Endodermal cell (in vitro differentiated cells): Measurements from ENCODE around the gene NKAIN1. TPM values are rescaled to one million over a fixed set of nuclear protein-coding genes. Genes with fewer than 3 reads are reported as not detected.
A peak's percentile ranks its signal among the peaks of the same experiment; 100 is the strongest.

Experiments used
- DNase-seq: peaks from one replicate; pipeline ENCODE4 v3.0.0-alpha.2; 2017
- H3K27ac ChIP-seq: 2 replicates; pipeline ENCODE4 v1.5.1; 2013; ENCODE audit warnings: mild to moderate bottlenecking, low read depth, low read length, moderate library complexity
- H3K27me3 ChIP-seq: 2 replicates; pipeline ENCODE4 v1.6.1; 2013; ENCODE audit warnings: mild to moderate bottlenecking, low read length, moderate library complexity; ENCODE audit not compliant: insufficient read depth, control insufficient read depth, poor library complexity, severe bottlenecking
- H3K36me3 ChIP-seq: 2 replicates; pipeline ENCODE4 v1.7.0; 2013; ENCODE audit warnings: mild to moderate bottlenecking, low read length, moderate library complexity; ENCODE audit not compliant: control insufficient read depth, insufficient read depth
- H3K4me1 ChIP-seq: one replicate; pipeline ENCODE4 v1.7.0; 2013; ENCODE audit warnings: low read length; ENCODE audit not compliant: control insufficient read depth, insufficient read depth
- H3K4me3 ChIP-seq: 2 replicates; pipeline ENCODE4 v1.5.1; 2013; ENCODE audit warnings: mild to moderate bottlenecking, low read length, moderate library complexity
- H3K9ac ChIP-seq: 2 replicates; pipeline ENCODE4 v1.6.1; 2013; ENCODE audit warnings: mild to moderate bottlenecking, low read length, moderate library complexity; ENCODE audit not compliant: poor library complexity, severe bottlenecking; ENCODE audit errors: extremely low read depth
- H3K9me3 ChIP-seq: 2 replicates; pipeline ENCODE4 v1.6.1; 2013; ENCODE audit warnings: mild to moderate bottlenecking, low read length, moderate library complexity; ENCODE audit not compliant: control insufficient read depth
- H3K27ac Mint-ChIP-seq: 2 replicates; pipeline ENCODE4 v1.8.0; 2020; ENCODE audit warnings: mixed read lengths
- H3K27me3 Mint-ChIP-seq: 2 replicates; pipeline ENCODE4 v1.8.0; 2021; ENCODE audit warnings: mild to moderate bottlenecking, mixed read lengths; ENCODE audit not compliant: insufficient read depth
- H3K36me3 Mint-ChIP-seq: 2 replicates; pipeline ENCODE4 v1.8.0; 2020; ENCODE audit warnings: low read depth, mixed read lengths
- H3K4me1 Mint-ChIP-seq: 2 replicates; pipeline ENCODE4 v1.8.0; 2020; ENCODE audit warnings: mixed read lengths
- H3K4me3 Mint-ChIP-seq: 2 replicates; pipeline ENCODE4 v1.8.0; 2020; ENCODE audit warnings: mild to moderate bottlenecking, moderate library complexity, mixed read lengths
- H3K9me3 Mint-ChIP-seq: 2 replicates; pipeline ENCODE4 v1.8.0; 2020; ENCODE audit warnings: mild to moderate bottlenecking, mixed read lengths
- WGBS, 2 experiments: methylation state at CpG; one replicate each; pipeline versions ENCODE4 v1.1.5 to v1.1.7; 2013; ENCODE audit warnings: missing lambda C conversion rate in 2 of 2, mixed read lengths in 1 of 2; ENCODE audit not compliant: insufficient coverage in 1 of 2, insufficient read length in 1 of 2; 5-methylcytosine and 5-hydroxymethylcytosine counted together
- total RNA-seq, 2 donors: library from RNA; stranded (reverse); fragmentation: NEBNext Ultra II Directional in 1 of 2; extraction: Animal tissue kit (Norgen Biotek cat#: 25700) in 1 of 2; gene quantifications; 2 replicates in 1 of 2; 3 replicates in 1 of 2; pipeline ENCODE4 v1.2.1, GENCODE V29; 2021
- TF ChIP-seq, protein P1 (sequence below): fragments of 200-600 bp; sonication (generic); conservative IDR thresholded peaks from 2 replicates; pipeline ENCODE4 v1.5.0; 2021; ENCODE audit warnings: antibody characterized with exemption, mild to moderate bottlenecking

NKAIN1 gene
- total RNA-seq, 2 donors from 2014 or later = 7.0 to 13.2 TPM

DNA sequence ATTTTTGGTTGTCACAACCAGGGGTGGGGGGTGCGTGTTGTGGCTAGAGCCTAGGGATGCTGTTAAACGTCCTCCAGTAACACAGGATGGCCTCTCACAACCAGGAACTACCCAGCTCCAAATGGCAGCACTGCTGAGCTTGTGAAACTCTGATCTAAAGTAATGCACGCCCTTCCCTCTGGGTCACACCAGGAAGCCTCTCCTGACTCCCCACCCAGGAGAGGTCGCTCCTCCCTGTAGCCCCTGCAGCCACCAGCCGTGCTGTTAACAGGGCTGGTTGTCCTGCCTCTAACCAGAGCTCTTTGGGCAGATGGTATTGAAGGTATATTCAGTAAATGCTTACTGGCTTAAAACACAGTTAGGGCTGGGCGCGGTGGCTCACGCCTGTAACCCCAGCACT is 73.2 kb downstream of the NKAIN1 start:
- Histone ChIP-seq H3K36me3 (no peaks in the 10 kb centered on the region), H3K9ac (no peak overlapping the region), H3K9me3 (no peaks in the 10 kb centered on the region), H3K27ac (no peak overlapping the region), H3K4me3 (no peak overlapping the region), H3K27me3 (no peaks in the 10 kb centered on the region), H3K4me1 (no peaks in the 10 kb centered on the region)
- H3K27ac Mint-ChIP-seq = no peak overlapping the region
- TF ChIP-seq, protein P1, sequence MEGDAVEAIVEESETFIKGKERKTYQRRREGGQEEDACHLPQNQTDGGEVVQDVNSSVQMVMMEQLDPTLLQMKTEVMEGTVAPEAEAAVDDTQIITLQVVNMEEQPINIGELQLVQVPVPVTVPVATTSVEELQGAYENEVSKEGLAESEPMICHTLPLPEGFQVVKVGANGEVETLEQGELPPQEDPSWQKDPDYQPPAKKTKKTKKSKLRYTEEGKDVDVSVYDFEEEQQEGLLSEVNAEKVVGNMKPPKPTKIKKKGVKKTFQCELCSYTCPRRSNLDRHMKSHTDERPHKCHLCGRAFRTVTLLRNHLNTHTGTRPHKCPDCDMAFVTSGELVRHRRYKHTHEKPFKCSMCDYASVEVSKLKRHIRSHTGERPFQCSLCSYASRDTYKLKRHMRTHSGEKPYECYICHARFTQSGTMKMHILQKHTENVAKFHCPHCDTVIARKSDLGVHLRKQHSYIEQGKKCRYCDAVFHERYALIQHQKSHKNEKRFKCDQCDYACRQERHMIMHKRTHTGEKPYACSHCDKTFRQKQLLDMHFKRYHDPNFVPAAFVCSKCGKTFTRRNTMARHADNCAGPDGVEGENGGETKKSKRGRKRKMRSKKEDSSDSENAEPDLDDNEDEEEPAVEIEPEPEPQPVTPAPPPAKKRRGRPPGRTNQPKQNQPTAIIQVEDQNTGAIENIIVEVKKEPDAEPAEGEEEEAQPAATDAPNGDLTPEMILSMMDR = no peak
- H3K4me1 Mint-ChIP-seq = peaks cover 22% of the 10 kb centered on the region
- H3K9me3 Mint-ChIP-seq = no peaks in the 10 kb centered on the region
- no peak overlapping the region for H3K4me3 Mint-ChIP-seq
- H3K36me3 Mint-ChIP-seq = no peaks in the 10 kb centered on the region
- DNase-seq = peak; percentile 70
- 79 to 80% methylated on average over 6 to 8 of the region's 8 CpGs for WGBS, 2 experiments
- H3K27me3 Mint-ChIP-seq = no peaks in the 10 kb centered on the region

DNA sequence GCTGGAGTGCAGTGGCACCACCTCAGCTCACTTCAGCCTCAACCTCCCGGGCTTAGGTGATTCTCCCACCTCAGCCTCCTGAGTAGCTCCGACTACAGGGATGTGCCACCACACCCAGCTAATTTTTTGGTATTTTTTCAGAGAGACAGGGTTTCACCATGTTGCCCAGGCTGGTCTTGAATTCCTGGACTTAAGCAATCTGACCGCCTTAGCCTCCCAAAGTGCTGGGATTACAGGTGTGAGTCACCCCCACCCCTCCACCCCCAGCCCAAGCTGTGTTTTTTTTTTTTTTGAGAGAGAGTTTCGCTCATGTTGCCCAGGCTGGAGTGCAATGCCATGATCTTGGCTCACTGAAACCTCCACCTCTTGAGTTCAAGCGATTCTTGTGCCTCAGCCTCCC is 75.4 kb downstream of the NKAIN1 start:
- H3K4me1 Mint-ChIP-seq = peaks cover 19% of the 10 kb centered on the region
- Histone ChIP-seq H3K27me3 (no peaks in the 10 kb centered on the region), H3K9ac (no peak overlapping the region), H3K4me1 (no peaks in the 10 kb centered on the region), H3K36me3 (no peaks in the 10 kb centered on the region), H3K27ac (no peak overlapping the region), H3K4me3 (no peak overlapping the region), H3K9me3 (no peaks in the 10 kb centered on the region)
- no peaks in the 10 kb centered on the region for H3K27me3 Mint-ChIP-seq
- no peak overlapping the region for H3K27ac Mint-ChIP-seq
- TF ChIP-seq, protein P1 = no peak
- H3K4me3 Mint-ChIP-seq = no peak overlapping the region
- WGBS, 2 experiments = 73 to 83% methylated on average over 3 to 5 of the region's 5 CpGs
- H3K36me3 Mint-ChIP-seq = no peaks in the 10 kb centered on the region
- H3K9me3 Mint-ChIP-seq = no peaks in the 10 kb centered on the region
- no peak for DNase-seq

DNA sequence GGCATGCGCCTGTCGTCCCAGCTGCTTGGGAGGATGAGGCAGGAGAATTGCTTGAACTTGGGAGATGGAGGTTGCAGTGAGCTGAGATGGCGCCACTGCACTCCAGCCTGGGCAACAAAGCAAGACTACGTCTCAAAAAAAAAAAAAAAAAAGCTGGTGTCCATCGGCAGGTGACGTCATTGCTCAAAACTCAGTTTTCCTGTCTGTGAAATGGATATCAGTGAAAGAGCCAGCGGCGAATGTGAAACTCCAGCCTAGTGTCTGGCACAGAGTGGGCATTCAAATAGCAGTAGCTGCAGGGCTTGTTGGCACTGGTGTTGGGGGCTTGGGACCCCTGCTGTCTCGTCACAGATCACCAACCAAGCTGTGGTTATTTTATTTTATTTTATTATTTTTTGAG is 75.8 kb downstream of the NKAIN1 start:
- no peak overlapping the region for H3K27ac ChIP-seq
- H3K36me3 ChIP-seq = no peaks in the 10 kb centered on the region
- TF ChIP-seq, protein P1 = no peak
- H3K27me3 Mint-ChIP-seq = no peaks in the 10 kb centered on the region
- 95 to 98% methylated on average over 8 to 9 of the region's 9 CpGs for WGBS, 2 experiments
- no peaks in the 10 kb centered on the region for H3K27me3 ChIP-seq
- no peaks in the 10 kb centered on the region for H3K9me3 Mint-ChIP-seq
- no peaks in the 10 kb centered on the region for H3K36me3 Mint-ChIP-seq
- H3K9ac ChIP-seq = no peak overlapping the region
- H3K4me1 Mint-ChIP-seq = peaks cover 19% of the 10 kb centered on the region
- H3K4me3 ChIP-seq = no peak overlapping the region
- H3K4me3 Mint-ChIP-seq = no peak overlapping the region
- H3K4me1 ChIP-seq = no peaks in the 10 kb centered on the region
- no peak overlapping the region for H3K27ac Mint-ChIP-seq
- H3K9me3 ChIP-seq = no peaks in the 10 kb centered on the region
- DNase-seq = no peak
